Gastrocnemius medialis (tissue), 4 donors: Measurements from ENCODE around the gene SPINDOC.

Experiments used
- POLR2A ChIP-seq, 2 donors: fragments of 450-650 bp; IDR thresholded peaks; one replicate each; pipeline ENCODE4 v1.6.1; 2017; ENCODE audit warnings: antibody characterized with exemption in 2 of 2, mild to moderate bottlenecking in 2 of 2, moderate library complexity in 2 of 2
- TF ChIP-seq, protein P1 (sequence below), 5 experiments: fragments of 450-650 bp in 3 of 5; fragments of 200-600 bp in 2 of 5; sonication (generic) in 2 of 5; IDR thresholded peaks in 4 of 5; conservative IDR thresholded peaks in 1 of 5; 1 replicate in 4 of 5; 2 replicates in 1 of 5; pipeline ENCODE4 v1.5.1; 2016 to 2019; ENCODE audit warnings: antibody characterized with exemption in 5 of 5, mild to moderate bottlenecking in 3 of 5, moderate library complexity in 3 of 5

- TF ChIP-seq, protein P1, sequence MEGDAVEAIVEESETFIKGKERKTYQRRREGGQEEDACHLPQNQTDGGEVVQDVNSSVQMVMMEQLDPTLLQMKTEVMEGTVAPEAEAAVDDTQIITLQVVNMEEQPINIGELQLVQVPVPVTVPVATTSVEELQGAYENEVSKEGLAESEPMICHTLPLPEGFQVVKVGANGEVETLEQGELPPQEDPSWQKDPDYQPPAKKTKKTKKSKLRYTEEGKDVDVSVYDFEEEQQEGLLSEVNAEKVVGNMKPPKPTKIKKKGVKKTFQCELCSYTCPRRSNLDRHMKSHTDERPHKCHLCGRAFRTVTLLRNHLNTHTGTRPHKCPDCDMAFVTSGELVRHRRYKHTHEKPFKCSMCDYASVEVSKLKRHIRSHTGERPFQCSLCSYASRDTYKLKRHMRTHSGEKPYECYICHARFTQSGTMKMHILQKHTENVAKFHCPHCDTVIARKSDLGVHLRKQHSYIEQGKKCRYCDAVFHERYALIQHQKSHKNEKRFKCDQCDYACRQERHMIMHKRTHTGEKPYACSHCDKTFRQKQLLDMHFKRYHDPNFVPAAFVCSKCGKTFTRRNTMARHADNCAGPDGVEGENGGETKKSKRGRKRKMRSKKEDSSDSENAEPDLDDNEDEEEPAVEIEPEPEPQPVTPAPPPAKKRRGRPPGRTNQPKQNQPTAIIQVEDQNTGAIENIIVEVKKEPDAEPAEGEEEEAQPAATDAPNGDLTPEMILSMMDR (IDR thresholded peaks at IDR 0.05 in 4 of 5, conservative IDR thresholded peaks at IDR 0.05 in 1 of 5), result no peak
- no peak for TF ChIP-seq POLR2A (IDR thresholded peaks at IDR 0.05)
Measured at GRCh38 chr11:63845303-63845702, 32.0 kb downstream of the SPINDOC start.
